NB4 (cell line): ENCODE measurements around the gene HOXA5.

Experiments
- MYC ChIP-seq: IDR thresholded peaks from 2 replicates; pipeline ENCODE4 v1.6.1; 2011; ENCODE audit warnings: low read depth, low read length
- POLR2A ChIP-seq: IDR thresholded peaks from 2 replicates; pipeline ENCODE4 v1.6.1; 2011; ENCODE audit warnings: mild to moderate bottlenecking; ENCODE audit not compliant: insufficient read length; ENCODE audit errors: extremely low read depth
- TF ChIP-seq, protein P1 (sequence below): IDR thresholded peaks from 2 replicates; pipeline ENCODE4 v1.6.1; 2011; ENCODE audit warnings: low read depth, low read length
- TF ChIP-seq, protein P2 (sequence below): IDR thresholded peaks from one replicate; pipeline ENCODE4 v1.5.1; 2012; ENCODE audit warnings: low read depth, low read length

DNA sequence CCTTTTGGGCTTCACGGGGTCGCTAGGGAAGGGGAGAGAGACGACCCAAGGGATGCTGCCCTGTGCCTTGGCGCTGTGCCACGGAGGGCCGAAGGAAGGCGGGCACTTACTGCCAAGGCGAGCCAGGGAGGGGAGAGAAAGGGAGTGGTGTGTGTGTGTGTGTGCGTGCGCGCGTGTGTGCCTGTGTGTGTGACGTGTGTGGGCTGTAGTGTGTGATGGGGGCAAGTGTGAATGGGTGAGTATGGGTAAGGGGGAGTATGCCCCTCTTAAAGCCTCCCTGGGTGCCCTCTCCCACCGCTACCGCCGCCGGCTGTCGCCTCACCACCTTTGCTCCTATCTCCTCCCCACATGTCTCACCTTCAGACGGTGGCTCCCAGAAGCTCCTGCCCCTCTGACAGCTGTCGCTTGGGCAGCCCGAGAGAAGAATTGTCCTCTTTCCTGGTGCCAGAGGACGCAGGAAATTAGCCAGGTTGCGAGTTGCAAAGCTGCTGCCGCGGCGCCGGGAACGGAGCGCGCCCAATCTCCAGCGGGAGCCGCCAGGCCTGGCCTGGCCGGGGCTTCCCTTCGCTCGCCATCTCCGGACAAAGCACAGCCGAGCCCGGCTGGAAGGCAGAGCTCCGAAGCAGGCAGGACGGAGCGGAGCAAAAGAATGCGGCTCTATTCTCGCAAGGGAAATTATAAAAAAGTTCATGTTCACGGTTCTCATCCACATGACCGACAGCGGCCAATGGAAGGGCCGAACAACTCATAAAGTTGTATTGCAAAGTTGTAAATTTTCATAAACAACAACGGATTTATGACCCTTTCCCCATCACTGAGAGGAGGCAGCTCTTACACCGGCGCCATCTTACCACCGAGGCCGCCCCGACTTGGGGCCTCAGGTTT, 8.7 kb upstream of the HOXA5 start, which contains the start of gene HOXA3:
- TF ChIP-seq, protein P1, sequence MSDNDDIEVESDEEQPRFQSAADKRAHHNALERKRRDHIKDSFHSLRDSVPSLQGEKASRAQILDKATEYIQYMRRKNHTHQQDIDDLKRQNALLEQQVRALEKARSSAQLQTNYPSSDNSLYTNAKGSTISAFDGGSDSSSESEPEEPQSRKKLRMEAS: no peak
- TF ChIP-seq POLR2A (no peak), MYC (no peak)
- TF ChIP-seq, protein P2, sequence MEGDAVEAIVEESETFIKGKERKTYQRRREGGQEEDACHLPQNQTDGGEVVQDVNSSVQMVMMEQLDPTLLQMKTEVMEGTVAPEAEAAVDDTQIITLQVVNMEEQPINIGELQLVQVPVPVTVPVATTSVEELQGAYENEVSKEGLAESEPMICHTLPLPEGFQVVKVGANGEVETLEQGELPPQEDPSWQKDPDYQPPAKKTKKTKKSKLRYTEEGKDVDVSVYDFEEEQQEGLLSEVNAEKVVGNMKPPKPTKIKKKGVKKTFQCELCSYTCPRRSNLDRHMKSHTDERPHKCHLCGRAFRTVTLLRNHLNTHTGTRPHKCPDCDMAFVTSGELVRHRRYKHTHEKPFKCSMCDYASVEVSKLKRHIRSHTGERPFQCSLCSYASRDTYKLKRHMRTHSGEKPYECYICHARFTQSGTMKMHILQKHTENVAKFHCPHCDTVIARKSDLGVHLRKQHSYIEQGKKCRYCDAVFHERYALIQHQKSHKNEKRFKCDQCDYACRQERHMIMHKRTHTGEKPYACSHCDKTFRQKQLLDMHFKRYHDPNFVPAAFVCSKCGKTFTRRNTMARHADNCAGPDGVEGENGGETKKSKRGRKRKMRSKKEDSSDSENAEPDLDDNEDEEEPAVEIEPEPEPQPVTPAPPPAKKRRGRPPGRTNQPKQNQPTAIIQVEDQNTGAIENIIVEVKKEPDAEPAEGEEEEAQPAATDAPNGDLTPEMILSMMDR: no peak
